Liver (tissue), 3 donors: ENCODE data around the gene MSL1.

ENCODE experiments used
- HNF4G ChIP-seq: IDR thresholded peaks from 2 replicates; pipeline ENCODE4 v1.6.1; 2016; ENCODE audit warnings: antibody characterized with exemption
- TF ChIP-seq, protein P1 (sequence below): IDR thresholded peaks from 2 replicates; pipeline ENCODE4 v1.6.1; 2016; ENCODE audit warnings: antibody characterized with exemption, mild to moderate bottlenecking
- TF ChIP-seq, protein P2 (sequence below): fragments of 150-350 bp; IDR thresholded peaks from 2 replicates; pipeline ENCODE4 v1.5.1; 2017; ENCODE audit warnings: improper control_type of control experiment, low read depth, low read length; ENCODE audit not compliant: missing input control
- donor health status: healthy.
- donor health status: healthy.

DNA sequence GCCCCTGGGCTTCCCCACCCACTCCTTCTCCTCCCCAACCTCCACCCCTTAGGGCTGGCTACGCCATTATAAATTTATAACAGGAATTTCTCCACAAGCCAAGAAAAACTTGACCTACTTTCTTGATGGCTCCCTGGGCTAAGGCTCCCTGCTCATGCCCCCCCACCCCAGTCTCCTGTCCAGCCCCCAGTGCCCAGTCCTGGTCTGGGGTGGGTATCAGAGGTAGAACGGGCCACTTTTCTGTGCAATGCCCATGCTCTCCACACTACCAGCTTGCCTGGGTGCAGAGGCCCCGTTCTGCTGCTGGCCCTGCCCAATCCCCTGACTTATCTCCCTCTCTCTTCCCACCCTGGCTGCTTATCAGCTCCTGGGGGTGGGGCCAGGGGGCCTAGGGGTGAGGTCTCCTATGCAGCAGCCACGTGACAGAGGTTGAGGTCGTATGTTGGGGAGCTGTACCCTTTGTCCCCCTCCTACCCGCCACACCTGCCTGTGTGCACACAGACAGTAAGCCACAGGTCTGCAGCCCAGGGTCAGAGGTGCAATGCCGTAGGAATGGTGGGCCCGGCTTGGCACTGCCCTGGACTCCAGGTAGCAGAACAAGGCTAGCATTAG lies 48.9 kb upstream of the MSL1 start:
- TF ChIP-seq, protein P1, sequence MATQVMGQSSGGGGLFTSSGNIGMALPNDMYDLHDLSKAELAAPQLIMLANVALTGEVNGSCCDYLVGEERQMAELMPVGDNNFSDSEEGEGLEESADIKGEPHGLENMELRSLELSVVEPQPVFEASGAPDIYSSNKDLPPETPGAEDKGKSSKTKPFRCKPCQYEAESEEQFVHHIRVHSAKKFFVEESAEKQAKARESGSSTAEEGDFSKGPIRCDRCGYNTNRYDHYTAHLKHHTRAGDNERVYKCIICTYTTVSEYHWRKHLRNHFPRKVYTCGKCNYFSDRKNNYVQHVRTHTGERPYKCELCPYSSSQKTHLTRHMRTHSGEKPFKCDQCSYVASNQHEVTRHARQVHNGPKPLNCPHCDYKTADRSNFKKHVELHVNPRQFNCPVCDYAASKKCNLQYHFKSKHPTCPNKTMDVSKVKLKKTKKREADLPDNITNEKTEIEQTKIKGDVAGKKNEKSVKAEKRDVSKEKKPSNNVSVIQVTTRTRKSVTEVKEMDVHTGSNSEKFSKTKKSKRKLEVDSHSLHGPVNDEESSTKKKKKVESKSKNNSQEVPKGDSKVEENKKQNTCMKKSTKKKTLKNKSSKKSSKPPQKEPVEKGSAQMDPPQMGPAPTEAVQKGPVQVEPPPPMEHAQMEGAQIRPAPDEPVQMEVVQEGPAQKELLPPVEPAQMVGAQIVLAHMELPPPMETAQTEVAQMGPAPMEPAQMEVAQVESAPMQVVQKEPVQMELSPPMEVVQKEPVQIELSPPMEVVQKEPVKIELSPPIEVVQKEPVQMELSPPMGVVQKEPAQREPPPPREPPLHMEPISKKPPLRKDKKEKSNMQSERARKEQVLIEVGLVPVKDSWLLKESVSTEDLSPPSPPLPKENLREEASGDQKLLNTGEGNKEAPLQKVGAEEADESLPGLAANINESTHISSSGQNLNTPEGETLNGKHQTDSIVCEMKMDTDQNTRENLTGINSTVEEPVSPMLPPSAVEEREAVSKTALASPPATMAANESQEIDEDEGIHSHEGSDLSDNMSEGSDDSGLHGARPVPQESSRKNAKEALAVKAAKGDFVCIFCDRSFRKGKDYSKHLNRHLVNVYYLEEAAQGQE: no peak
- TF ChIP-seq, protein P2, sequence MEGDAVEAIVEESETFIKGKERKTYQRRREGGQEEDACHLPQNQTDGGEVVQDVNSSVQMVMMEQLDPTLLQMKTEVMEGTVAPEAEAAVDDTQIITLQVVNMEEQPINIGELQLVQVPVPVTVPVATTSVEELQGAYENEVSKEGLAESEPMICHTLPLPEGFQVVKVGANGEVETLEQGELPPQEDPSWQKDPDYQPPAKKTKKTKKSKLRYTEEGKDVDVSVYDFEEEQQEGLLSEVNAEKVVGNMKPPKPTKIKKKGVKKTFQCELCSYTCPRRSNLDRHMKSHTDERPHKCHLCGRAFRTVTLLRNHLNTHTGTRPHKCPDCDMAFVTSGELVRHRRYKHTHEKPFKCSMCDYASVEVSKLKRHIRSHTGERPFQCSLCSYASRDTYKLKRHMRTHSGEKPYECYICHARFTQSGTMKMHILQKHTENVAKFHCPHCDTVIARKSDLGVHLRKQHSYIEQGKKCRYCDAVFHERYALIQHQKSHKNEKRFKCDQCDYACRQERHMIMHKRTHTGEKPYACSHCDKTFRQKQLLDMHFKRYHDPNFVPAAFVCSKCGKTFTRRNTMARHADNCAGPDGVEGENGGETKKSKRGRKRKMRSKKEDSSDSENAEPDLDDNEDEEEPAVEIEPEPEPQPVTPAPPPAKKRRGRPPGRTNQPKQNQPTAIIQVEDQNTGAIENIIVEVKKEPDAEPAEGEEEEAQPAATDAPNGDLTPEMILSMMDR: no peak
- TF ChIP-seq HNF4G: no peak
